Fibroblast of villous mesenchyme (primary cell): ENCODE data around the gene TEC. TPM values are rescaled to one million over a fixed set of nuclear protein-coding genes. Genes with fewer than 3 reads are reported as not detected.

Experiments used
- DNase-seq: peaks from one replicate; pipeline ENCODE4 v3.0.0-alpha.2; 2010; ENCODE audit warnings: low read depth
- H3K4me3 ChIP-seq: 2 replicates; pipeline ENCODE4 v1.5.1; 2011; ENCODE audit warnings: low read depth, mild to moderate bottlenecking, low read length
- total RNA-seq: library from RNA; depleted of rRNA; stranded (reverse); fragments of >200 nt; gene quantifications from 2 replicates; pipeline ENCODE4 v1.2.3, GENCODE V29; 2012
- TF ChIP-seq, protein P1 (sequence below): IDR thresholded peaks from 2 replicates; pipeline ENCODE4 v1.5.1; 2012; ENCODE audit warnings: low read depth, mild to moderate bottlenecking, low read length; ENCODE audit not compliant: insufficient read depth

The TEC gene
- total RNA-seq, 1 donor, result 0.43 TPM

GRCh38 chr4:48242511-48243195 is 27.0 kb downstream of the TEC start:
- DNase-seq, result no peak
- no peak overlapping the region for H3K4me3 ChIP-seq
- TF ChIP-seq, protein P1, sequence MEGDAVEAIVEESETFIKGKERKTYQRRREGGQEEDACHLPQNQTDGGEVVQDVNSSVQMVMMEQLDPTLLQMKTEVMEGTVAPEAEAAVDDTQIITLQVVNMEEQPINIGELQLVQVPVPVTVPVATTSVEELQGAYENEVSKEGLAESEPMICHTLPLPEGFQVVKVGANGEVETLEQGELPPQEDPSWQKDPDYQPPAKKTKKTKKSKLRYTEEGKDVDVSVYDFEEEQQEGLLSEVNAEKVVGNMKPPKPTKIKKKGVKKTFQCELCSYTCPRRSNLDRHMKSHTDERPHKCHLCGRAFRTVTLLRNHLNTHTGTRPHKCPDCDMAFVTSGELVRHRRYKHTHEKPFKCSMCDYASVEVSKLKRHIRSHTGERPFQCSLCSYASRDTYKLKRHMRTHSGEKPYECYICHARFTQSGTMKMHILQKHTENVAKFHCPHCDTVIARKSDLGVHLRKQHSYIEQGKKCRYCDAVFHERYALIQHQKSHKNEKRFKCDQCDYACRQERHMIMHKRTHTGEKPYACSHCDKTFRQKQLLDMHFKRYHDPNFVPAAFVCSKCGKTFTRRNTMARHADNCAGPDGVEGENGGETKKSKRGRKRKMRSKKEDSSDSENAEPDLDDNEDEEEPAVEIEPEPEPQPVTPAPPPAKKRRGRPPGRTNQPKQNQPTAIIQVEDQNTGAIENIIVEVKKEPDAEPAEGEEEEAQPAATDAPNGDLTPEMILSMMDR, result no peak

DNA sequence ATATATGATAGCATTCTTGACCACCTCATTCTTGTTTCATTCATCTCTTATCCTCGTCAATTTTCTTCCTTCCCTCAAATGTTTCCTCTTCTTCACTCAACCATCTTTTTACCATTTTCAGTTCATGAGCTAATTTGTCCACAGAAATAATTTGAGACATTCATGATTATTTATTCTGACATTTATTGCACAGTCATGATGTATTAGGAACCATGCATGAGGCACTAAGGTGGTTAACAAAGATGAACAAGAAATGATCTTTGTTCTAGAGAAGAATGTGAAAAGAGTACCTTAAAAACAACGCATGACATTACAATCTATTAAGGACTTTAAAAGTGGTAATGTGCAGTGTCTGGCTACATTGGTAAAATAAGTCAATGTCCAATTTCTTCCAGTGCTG is 27.9 kb downstream of the TEC start:
- no peak overlapping the region for H3K4me3 ChIP-seq
- TF ChIP-seq, protein P1, result no peak
- no peak for DNase-seq

DNA sequence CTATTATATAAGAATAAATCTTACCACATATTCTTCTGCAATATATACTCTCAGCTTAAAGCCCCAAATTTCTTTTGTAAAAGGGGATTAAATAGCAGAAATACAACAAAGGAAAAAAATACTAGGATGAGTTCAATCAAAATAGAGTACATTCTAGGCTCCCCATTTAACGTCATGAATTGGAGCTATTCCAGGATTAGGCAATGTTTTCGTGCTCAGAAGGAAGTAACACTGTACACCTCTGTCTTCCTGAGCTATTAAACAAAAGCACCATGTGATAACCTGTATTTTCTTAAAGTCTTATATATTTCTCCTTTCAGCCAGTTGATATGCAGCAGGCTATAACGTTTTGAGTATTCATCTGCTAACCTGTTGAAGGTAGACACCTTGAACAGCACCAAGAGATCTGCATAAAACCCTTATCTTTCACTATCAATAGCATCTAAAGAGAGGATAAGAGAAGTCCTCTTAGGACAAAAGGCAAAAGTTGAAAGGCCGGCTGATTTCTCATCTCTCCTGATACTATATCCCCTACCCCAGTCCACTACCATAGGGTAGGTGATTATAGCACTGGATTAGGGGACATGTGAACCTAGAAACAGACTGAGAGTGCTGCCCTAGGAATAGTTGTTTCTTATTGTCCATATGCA is 31.5 kb downstream of the TEC start:
- no peak overlapping the region for H3K4me3 ChIP-seq
- TF ChIP-seq, protein P1, result no peak
- DNase-seq, result peak; percentile 34

DNA sequence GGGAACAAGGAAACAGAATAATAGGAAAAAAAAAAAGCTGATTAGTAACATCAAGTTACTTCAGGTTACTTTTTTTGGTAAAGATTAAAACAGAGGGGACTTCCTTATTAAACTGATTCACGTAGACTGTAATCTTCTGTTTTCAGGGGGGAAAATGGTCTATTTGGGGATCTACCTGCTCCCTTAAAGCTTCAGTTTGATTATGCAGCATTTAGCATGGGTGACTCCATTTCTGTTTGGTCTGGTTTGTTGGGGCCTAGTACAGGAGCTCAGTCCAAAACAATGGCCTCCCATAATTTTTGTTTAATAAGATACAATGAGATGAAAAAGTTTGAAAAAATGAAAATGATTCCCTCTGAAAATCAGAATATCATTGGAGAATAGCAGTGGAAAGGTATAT is 34.6 kb downstream of the TEC start:
- TF ChIP-seq, protein P1, result no peak
- DNase-seq, result no peak
- H3K4me3 ChIP-seq, result no peak overlapping the region

GRCh38 chr4:48234575-48234974 is 35.1 kb downstream of the TEC start:
- no peak overlapping the region for H3K4me3 ChIP-seq
- DNase-seq, result no peak
- TF ChIP-seq, protein P1, result no peak

GRCh38 chr4:48228949-48229348 is 40.7 kb downstream of the TEC start:
- no peak for DNase-seq
- H3K4me3 ChIP-seq, result no peak overlapping the region
- TF ChIP-seq, protein P1, result no peak
